ENCODE results near the gene LACC1.

DNA sequence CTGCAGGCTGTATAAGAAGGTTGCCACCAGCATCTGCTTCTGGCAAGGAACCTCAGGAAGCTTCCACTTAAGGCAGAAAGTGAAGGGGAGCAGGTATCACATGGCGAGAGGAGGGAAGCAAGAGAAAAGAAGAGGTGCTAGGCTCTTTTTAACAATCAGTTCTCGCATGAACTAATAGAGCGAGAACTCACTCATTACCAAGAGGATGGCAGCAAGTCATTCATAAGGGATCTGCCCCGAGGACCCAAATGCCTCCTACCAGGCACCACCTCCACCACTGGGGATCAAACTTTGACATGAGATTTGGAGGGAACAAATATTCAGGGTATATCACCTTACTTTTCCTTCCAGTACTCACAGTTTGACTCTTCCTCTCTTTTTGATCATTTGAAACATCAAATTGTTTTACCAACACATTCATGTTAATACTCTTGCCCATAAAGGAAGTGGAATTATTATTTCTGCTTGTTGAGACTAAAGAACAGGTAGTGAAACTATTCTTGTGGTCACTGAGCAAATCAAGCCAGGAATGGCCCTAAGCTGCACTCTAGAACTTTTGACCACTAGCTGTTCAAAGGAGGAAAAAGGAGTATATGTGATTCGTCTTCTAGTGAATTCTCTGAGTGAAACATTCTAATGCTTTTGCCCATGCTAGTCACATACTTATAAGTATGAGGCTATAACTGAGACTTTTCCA, 45.0 kb downstream of the LACC1 start:
- TF ChIP-seq, protein P1, sequence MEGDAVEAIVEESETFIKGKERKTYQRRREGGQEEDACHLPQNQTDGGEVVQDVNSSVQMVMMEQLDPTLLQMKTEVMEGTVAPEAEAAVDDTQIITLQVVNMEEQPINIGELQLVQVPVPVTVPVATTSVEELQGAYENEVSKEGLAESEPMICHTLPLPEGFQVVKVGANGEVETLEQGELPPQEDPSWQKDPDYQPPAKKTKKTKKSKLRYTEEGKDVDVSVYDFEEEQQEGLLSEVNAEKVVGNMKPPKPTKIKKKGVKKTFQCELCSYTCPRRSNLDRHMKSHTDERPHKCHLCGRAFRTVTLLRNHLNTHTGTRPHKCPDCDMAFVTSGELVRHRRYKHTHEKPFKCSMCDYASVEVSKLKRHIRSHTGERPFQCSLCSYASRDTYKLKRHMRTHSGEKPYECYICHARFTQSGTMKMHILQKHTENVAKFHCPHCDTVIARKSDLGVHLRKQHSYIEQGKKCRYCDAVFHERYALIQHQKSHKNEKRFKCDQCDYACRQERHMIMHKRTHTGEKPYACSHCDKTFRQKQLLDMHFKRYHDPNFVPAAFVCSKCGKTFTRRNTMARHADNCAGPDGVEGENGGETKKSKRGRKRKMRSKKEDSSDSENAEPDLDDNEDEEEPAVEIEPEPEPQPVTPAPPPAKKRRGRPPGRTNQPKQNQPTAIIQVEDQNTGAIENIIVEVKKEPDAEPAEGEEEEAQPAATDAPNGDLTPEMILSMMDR (IDR thresholded peaks at IDR 0.05): no peak
- no peak for TF ChIP-seq POLR2A (IDR thresholded peaks at IDR 0.05)
